Astrocyte (in vitro differentiated cells and primary cell): ENCODE results near the gene SLC27A4. TPM values are rescaled to one million over a fixed set of nuclear protein-coding genes. Genes with fewer than 3 reads are reported as not detected.

ENCODE experiments used
- DNase-seq: peaks from one replicate; pipeline ENCODE4 v3.0.0-alpha.2; 2010; ENCODE audit warnings: low read depth
- FAIRE-seq: peaks from 2 replicates; lab custom pipeline; 2011; peaks lifted over from hg19 to GRCh38; lab: Jason Lieb, UNC
- H2AFZ ChIP-seq: 2 replicates; pipeline ENCODE4 v1.6.0; 2012; ENCODE audit warnings: low read depth, low read length, inconsistent platforms
- H3K27ac ChIP-seq: 2 replicates; pipeline ENCODE4 v1.5.1; 2011; ENCODE audit warnings: low read depth, low read length, inconsistent platforms
- H3K27me3 ChIP-seq: 2 replicates; pipeline ENCODE4 v1.6.0; 2011; ENCODE audit warnings: low read length, inconsistent platforms; ENCODE audit not compliant: insufficient read depth
- H3K36me3 ChIP-seq: 2 replicates; pipeline ENCODE4 v1.5.1; 2011; ENCODE audit warnings: low read length, inconsistent platforms; ENCODE audit not compliant: insufficient read depth
- H3K4me1 ChIP-seq: 2 replicates; pipeline ENCODE4 v1.5.1; 2011; ENCODE audit warnings: low read length, inconsistent platforms; ENCODE audit not compliant: insufficient read depth
- H3K4me2 ChIP-seq: 2 replicates; pipeline ENCODE4 v1.6.0; 2012; ENCODE audit warnings: low read length, inconsistent platforms
- H3K4me3 ChIP-seq: 2 replicates; pipeline ENCODE4 v1.5.1; 2011; ENCODE audit warnings: low read depth, mild to moderate bottlenecking, low read length, inconsistent platforms; ENCODE audit not compliant: insufficient read depth
- H3K79me2 ChIP-seq: 2 replicates; pipeline ENCODE4 v1.6.0; 2012; ENCODE audit warnings: mild to moderate bottlenecking, low read length, inconsistent platforms; ENCODE audit not compliant: insufficient read depth
- H3K9ac ChIP-seq: 2 replicates; pipeline ENCODE4 v1.6.0; 2012; ENCODE audit warnings: mild to moderate bottlenecking, low read length, inconsistent platforms
- H3K9me3 ChIP-seq: 2 replicates; pipeline ENCODE4 v1.5.1; 2012; ENCODE audit warnings: low read depth, mild to moderate bottlenecking, low read length, inconsistent platforms; ENCODE audit not compliant: insufficient read depth
- H4K20me1 ChIP-seq: 2 replicates; pipeline ENCODE4 v1.6.0; 2012; ENCODE audit warnings: low read length, inconsistent platforms; ENCODE audit not compliant: insufficient read depth
- H3K27ac Mint-ChIP-seq: one replicate; pipeline ENCODE4 v1.8.0; 2021; ENCODE audit warnings: mild to moderate bottlenecking, mixed read lengths; ENCODE audit not compliant: unreplicated experiment
- H3K27me3 Mint-ChIP-seq: one replicate; pipeline ENCODE4 v1.8.0; 2021; ENCODE audit warnings: low read depth, mixed read lengths; ENCODE audit not compliant: unreplicated experiment
- H3K36me3 Mint-ChIP-seq: one replicate; pipeline ENCODE4 v1.8.0; 2021; ENCODE audit warnings: low read depth, mixed read lengths; ENCODE audit not compliant: unreplicated experiment
- H3K4me1 Mint-ChIP-seq: one replicate; pipeline ENCODE4 v1.8.0; 2021; ENCODE audit warnings: low read depth, mixed read lengths; ENCODE audit not compliant: unreplicated experiment
- H3K4me3 Mint-ChIP-seq: one replicate; pipeline ENCODE4 v1.8.0; 2021; ENCODE audit warnings: mild to moderate bottlenecking, moderate library complexity, mixed read lengths; ENCODE audit not compliant: unreplicated experiment
- H3K9me3 Mint-ChIP-seq: one replicate; pipeline ENCODE4 v1.8.0; 2021; ENCODE audit warnings: mild to moderate bottlenecking, mixed read lengths; ENCODE audit not compliant: unreplicated experiment
- CTCF ChIP-seq: IDR thresholded peaks from 2 replicates; pipeline ENCODE4 v1.5.1; 2011; ENCODE audit warnings: low read depth, mild to moderate bottlenecking, inconsistent platforms, low read length, moderate library complexity; ENCODE audit not compliant: insufficient read depth
- EZH2 ChIP-seq: IDR thresholded peaks from 2 replicates; pipeline ENCODE4 v1.6.1; 2012; ENCODE audit warnings: mild to moderate bottlenecking, low read length, inconsistent platforms; ENCODE audit not compliant: insufficient read depth
- total RNA-seq: library from RNA; stranded (reverse); gene quantifications from 2 replicates; pipeline ENCODE4 v1.2.1, GENCODE V29; 2021

Gene SLC27A4
- total RNA-seq, 1 donor from 2014 or later: 26.9 TPM

- Histone ChIP-seq H3K9ac (no peak overlapping the region), H3K36me3 (peaks cover 3% of the 10 kb centered on the region), H4K20me1 (peaks cover 45% of the 10 kb centered on the region), H3K4me1 (no peaks in the 10 kb centered on the region), H3K27ac (no peak overlapping the region), H3K79me2 (no peaks in the 10 kb centered on the region), H2AFZ (no peak overlapping the region), H3K9me3 (no peaks in the 10 kb centered on the region), H3K27me3 (peaks cover 45% of the 10 kb centered on the region), H3K4me2 (no peak overlapping the region), H3K4me3 (no peak overlapping the region)
- no peak overlapping the region for H3K27ac Mint-ChIP-seq
- H3K4me3 Mint-ChIP-seq: peak overlapping the region; percentile 78
- FAIRE-seq (no peak), DNase-seq (no peak)
- H3K36me3 Mint-ChIP-seq: peaks cover 11% of the 10 kb centered on the region
- TF ChIP-seq CTCF: no peak
- no peak for TF ChIP-seq EZH2
- peaks cover 8% of the 10 kb centered on the region for H3K9me3 Mint-ChIP-seq
- peaks cover 12% of the 10 kb centered on the region for H3K4me1 Mint-ChIP-seq
- peaks cover 51% of the 10 kb centered on the region for H3K27me3 Mint-ChIP-seq
Measured at GRCh38 chr9:128393970-128394369, 53.6 kb downstream of the SLC27A4 start.

DNA sequence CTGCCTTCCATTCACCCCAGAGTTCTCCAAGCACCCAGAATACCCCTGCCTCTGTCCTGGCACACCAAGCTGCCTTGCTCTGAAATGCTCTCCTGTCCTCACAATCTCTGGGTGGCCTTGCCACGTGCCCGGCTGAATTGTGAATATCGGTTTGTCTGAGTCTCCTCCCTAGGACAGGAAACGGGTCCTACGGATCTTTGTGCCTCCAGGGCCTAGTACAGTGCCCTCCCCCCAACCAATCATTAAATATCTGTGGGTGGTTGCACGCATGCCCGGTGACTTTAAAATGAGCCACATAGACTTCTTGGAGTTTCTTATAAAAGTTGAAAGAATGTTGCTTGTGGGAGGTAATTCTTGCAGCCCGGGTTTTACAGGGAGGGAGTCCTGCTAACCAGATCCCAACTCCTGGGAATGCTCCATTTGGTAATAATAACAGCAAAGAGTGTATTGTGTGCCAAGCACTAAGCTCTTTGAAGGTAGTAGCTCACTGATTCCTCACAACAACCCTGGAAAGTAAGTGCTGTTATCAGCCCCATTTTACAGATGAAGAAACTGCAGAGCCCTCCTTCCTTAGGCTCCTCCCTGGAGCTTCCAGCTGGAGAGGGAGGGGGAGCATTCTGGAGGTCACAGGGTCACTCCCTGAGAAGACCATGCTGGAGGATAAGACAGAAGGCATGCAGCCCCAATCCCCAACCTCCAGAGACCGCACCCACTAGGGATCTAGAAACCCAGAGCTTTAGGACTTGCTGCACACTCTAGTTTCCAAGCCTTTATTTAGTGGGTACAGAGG is 54.2 kb downstream of the SLC27A4 start:
- H3K27ac Mint-ChIP-seq: no peak overlapping the region
- H3K27me3 Mint-ChIP-seq: peaks cover 54% of the 10 kb centered on the region

More for the DNA sequence above, 54.2 kb downstream of the SLC27A4 start:
- Histone ChIP-seq H3K9ac (no peak overlapping the region), H3K4me1 (no peaks in the 10 kb centered on the region), H3K4me3 (no peak overlapping the region), H4K20me1 (peaks cover 42% of the 10 kb centered on the region), H3K27me3 (peaks cover 45% of the 10 kb centered on the region), H3K79me2 (no peaks in the 10 kb centered on the region), H3K4me2 (no peak overlapping the region), H2AFZ (no peak overlapping the region), H3K36me3 (no peaks in the 10 kb centered on the region), H3K27ac (no peak overlapping the region), H3K9me3 (no peaks in the 10 kb centered on the region)
- Mint-ChIP-seq H3K36me3 (peaks cover 8% of the 10 kb centered on the region), H3K4me1 (peaks cover 12% of the 10 kb centered on the region), H3K4me3 (peak overlapping the region; percentile 78), H3K9me3 (peaks cover 8% of the 10 kb centered on the region)
- FAIRE-seq: no peak
- DNase-seq: no peak
- TF ChIP-seq EZH2: no peak
- TF ChIP-seq CTCF: no peak
